ENCODE results near the gene C11orf65.

DNA sequence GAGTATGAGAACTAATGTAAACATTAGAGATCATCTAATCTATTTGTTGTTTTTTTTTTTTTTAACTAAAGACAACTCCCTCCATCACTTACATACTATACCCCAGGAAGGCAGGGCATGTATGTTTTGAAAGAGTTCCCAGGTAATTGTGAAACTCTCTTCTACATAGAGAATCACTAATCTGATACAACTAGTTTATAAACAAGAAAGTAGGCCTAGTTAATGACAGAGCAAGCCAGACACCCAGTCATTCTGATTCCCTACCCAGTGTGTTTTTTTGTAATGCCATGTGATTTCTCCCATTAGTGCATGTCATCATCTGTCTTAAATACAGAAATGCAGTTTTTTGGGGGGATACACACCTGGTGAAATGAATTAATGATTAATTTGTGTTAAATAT, 120.9 kb downstream of the C11orf65 start:
- TF ChIP-seq, protein P1, sequence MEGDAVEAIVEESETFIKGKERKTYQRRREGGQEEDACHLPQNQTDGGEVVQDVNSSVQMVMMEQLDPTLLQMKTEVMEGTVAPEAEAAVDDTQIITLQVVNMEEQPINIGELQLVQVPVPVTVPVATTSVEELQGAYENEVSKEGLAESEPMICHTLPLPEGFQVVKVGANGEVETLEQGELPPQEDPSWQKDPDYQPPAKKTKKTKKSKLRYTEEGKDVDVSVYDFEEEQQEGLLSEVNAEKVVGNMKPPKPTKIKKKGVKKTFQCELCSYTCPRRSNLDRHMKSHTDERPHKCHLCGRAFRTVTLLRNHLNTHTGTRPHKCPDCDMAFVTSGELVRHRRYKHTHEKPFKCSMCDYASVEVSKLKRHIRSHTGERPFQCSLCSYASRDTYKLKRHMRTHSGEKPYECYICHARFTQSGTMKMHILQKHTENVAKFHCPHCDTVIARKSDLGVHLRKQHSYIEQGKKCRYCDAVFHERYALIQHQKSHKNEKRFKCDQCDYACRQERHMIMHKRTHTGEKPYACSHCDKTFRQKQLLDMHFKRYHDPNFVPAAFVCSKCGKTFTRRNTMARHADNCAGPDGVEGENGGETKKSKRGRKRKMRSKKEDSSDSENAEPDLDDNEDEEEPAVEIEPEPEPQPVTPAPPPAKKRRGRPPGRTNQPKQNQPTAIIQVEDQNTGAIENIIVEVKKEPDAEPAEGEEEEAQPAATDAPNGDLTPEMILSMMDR (conservative IDR thresholded peaks at IDR 0.05; ENCODE audit: low read depth, low read length): no peak
- TF ChIP-seq EZH2 (IDR thresholded peaks at IDR 0.05; ENCODE audit: borderline replicate concordance, low read depth, low read length, poor library complexity, severe bottlenecking): no peak

Data from A673 (cell line).